Measurements from ENCODE around the gene ZACN.
"Not testable (repeated sequence)": the region's sequence is repeated elsewhere in the genome, so short reads cannot be mapped to it uniquely, and the experiment has no call there.

ZACN gene

GRCh38 chr17:76046064-76046463 is 32.9 kb upstream of the ZACN start:
- Histone ChIP-seq H3K9me3 (replicated peaks; ENCODE audit: low read length) (no peaks in the 10 kb centered on the region), H3K4me2 (ENCODE audit: low read length) (no peak overlapping the region), H3K27me3 (ENCODE audit: control insufficient read depth, insufficient read depth, low read length) (no peaks in the 10 kb centered on the region), H3K9ac (ENCODE audit: low read depth, low read length) (no peak overlapping the region), H3K4me1 (ENCODE audit: control insufficient read depth, insufficient read depth, low read length) (peaks cover 15% of the 10 kb centered on the region), H3K36me3 (ENCODE audit: insufficient read depth, low read length) (peaks cover 90% of the 10 kb centered on the region), H3K4me3 (ENCODE audit: low read length) (no peak overlapping the region)

- H3K4me2 ChIP-seq (ENCODE audit: low read length) = peak overlapping the region; percentile 19
- H3K4me1 ChIP-seq (ENCODE audit: control insufficient read depth, insufficient read depth, low read length) = peaks cover 16% of the 10 kb centered on the region
- H3K4me3 ChIP-seq (ENCODE audit: low read length) = no peak overlapping the region
- no peaks in the 10 kb centered on the region for H3K9me3 ChIP-seq (replicated peaks; ENCODE audit: low read length)
- peaks cover 86% of the 10 kb centered on the region for H3K36me3 ChIP-seq (ENCODE audit: insufficient read depth, low read length)
- no peak overlapping the region for H3K9ac ChIP-seq (ENCODE audit: low read depth, low read length)
- no peaks in the 10 kb centered on the region for H3K27me3 ChIP-seq (ENCODE audit: control insufficient read depth, insufficient read depth, low read length)
Measured at GRCh38 chr17:76048025-76048605, 30.9 kb upstream of the ZACN start.

GRCh38 chr17:76048711-76049110 is 30.3 kb upstream of the ZACN start:
- Histone ChIP-seq H3K9ac (ENCODE audit: low read depth, low read length) (no peak overlapping the region), H3K4me3 (ENCODE audit: low read length) (no peak overlapping the region), H3K27me3 (ENCODE audit: control insufficient read depth, insufficient read depth, low read length) (no peaks in the 10 kb centered on the region), H3K9me3 (replicated peaks; ENCODE audit: low read length) (peaks cover under 1% of the 10 kb centered on the region), H3K4me1 (ENCODE audit: control insufficient read depth, insufficient read depth, low read length) (peaks cover 22% of the 10 kb centered on the region), H3K36me3 (ENCODE audit: insufficient read depth, low read length) (peaks cover 84% of the 10 kb centered on the region), H3K4me2 (ENCODE audit: low read length) (peak overlapping the region; percentile 19)

GRCh38 chr17:76049239-76049638 is 29.7 kb upstream of the ZACN start:
- Histone ChIP-seq H3K4me3 (ENCODE audit: low read length) (no peak overlapping the region), H3K4me1 (ENCODE audit: control insufficient read depth, insufficient read depth, low read length) (peaks cover 27% of the 10 kb centered on the region), H3K27me3 (ENCODE audit: control insufficient read depth, insufficient read depth, low read length) (no peaks in the 10 kb centered on the region), H3K9me3 (replicated peaks; ENCODE audit: low read length) (peaks cover 4% of the 10 kb centered on the region), H3K9ac (ENCODE audit: low read depth, low read length) (no peak overlapping the region), H3K36me3 (ENCODE audit: insufficient read depth, low read length) (peaks cover 84% of the 10 kb centered on the region), H3K4me2 (ENCODE audit: low read length) (no peak overlapping the region)

GRCh38 chr17:76049836-76050537 is 29.0 kb upstream of the ZACN start:
- peaks cover 80% of the 10 kb centered on the region for H3K36me3 ChIP-seq (ENCODE audit: insufficient read depth, low read length)
- H3K4me3 ChIP-seq (ENCODE audit: low read length) = no peak overlapping the region
- no peak overlapping the region for H3K4me2 ChIP-seq (ENCODE audit: low read length)
- no peaks in the 10 kb centered on the region for H3K27me3 ChIP-seq (ENCODE audit: control insufficient read depth, insufficient read depth, low read length)
- H3K4me1 ChIP-seq (ENCODE audit: control insufficient read depth, insufficient read depth, low read length) = peaks cover 27% of the 10 kb centered on the region
- H3K9ac ChIP-seq (ENCODE audit: low read depth, low read length) = no peak overlapping the region
- peaks cover 4% of the 10 kb centered on the region for H3K9me3 ChIP-seq (replicated peaks; ENCODE audit: low read length)

- Histone ChIP-seq H3K27me3 (ENCODE audit: control insufficient read depth, insufficient read depth, low read length) (no peaks in the 10 kb centered on the region), H3K4me1 (ENCODE audit: control insufficient read depth, insufficient read depth, low read length) (peaks cover 27% of the 10 kb centered on the region), H3K36me3 (ENCODE audit: insufficient read depth, low read length) (peaks cover 73% of the 10 kb centered on the region), H3K9me3 (replicated peaks; ENCODE audit: low read length) (peaks cover 4% of the 10 kb centered on the region), H3K4me2 (ENCODE audit: low read length) (no peak overlapping the region), H3K9ac (ENCODE audit: low read depth, low read length) (no peak overlapping the region), H3K4me3 (ENCODE audit: low read length) (no peak overlapping the region)
Measured at GRCh38 chr17:76050538-76051467, 28.2 kb upstream of the ZACN start.

GRCh38 chr17:76051561-76051960 is 27.4 kb upstream of the ZACN start:
- Histone ChIP-seq H3K4me2 (ENCODE audit: low read length) (no peak overlapping the region), H3K9me3 (replicated peaks; ENCODE audit: low read length) (peaks cover 4% of the 10 kb centered on the region), H3K27me3 (ENCODE audit: control insufficient read depth, insufficient read depth, low read length) (no peaks in the 10 kb centered on the region), H3K4me3 (ENCODE audit: low read length) (no peak overlapping the region), H3K9ac (ENCODE audit: low read depth, low read length) (no peak overlapping the region), H3K36me3 (ENCODE audit: insufficient read depth, low read length) (peaks cover 74% of the 10 kb centered on the region), H3K4me1 (ENCODE audit: control insufficient read depth, insufficient read depth, low read length) (peaks cover 27% of the 10 kb centered on the region)

GRCh38 chr17:76053246-76054111 is 25.5 kb upstream of the ZACN start:
- Histone ChIP-seq H3K4me3 (ENCODE audit: low read length) (peak overlapping the region; percentile 38), H3K4me2 (ENCODE audit: low read length) (peak overlapping the region; percentile 23), H3K4me1 (ENCODE audit: control insufficient read depth, insufficient read depth, low read length) (peaks cover 21% of the 10 kb centered on the region), H3K9me3 (replicated peaks; ENCODE audit: low read length) (peaks cover 4% of the 10 kb centered on the region), H3K27me3 (ENCODE audit: control insufficient read depth, insufficient read depth, low read length) (no peaks in the 10 kb centered on the region), H3K9ac (ENCODE audit: low read depth, low read length) (no peak overlapping the region), H3K36me3 (ENCODE audit: insufficient read depth, low read length) (peaks cover 76% of the 10 kb centered on the region)

GRCh38 chr17:76054112-76054476 is 24.9 kb upstream of the ZACN start:
- Histone ChIP-seq H3K9ac (ENCODE audit: low read depth, low read length) (no peak overlapping the region), H3K4me1 (ENCODE audit: control insufficient read depth, insufficient read depth, low read length) (peaks cover 15% of the 10 kb centered on the region), H3K27me3 (ENCODE audit: control insufficient read depth, insufficient read depth, low read length) (no peaks in the 10 kb centered on the region), H3K36me3 (ENCODE audit: insufficient read depth, low read length) (peaks cover 76% of the 10 kb centered on the region), H3K4me3 (ENCODE audit: low read length) (no peak overlapping the region), H3K4me2 (ENCODE audit: low read length) (no peak overlapping the region), H3K9me3 (replicated peaks; ENCODE audit: low read length) (peaks cover 4% of the 10 kb centered on the region)

GRCh38 chr17:76056882-76057281 is 22.1 kb upstream of the ZACN start:
- Histone ChIP-seq H3K9me3 (replicated peaks; ENCODE audit: low read length) (peaks cover 4% of the 10 kb centered on the region), H3K4me3 (ENCODE audit: low read length) (no peak overlapping the region), H3K27me3 (ENCODE audit: control insufficient read depth, insufficient read depth, low read length) (no peaks in the 10 kb centered on the region), H3K9ac (ENCODE audit: low read depth, low read length) (no peak overlapping the region), H3K4me2 (ENCODE audit: low read length) (no peak overlapping the region), H3K36me3 (ENCODE audit: insufficient read depth, low read length) (peaks cover 68% of the 10 kb centered on the region), H3K4me1 (ENCODE audit: control insufficient read depth, insufficient read depth, low read length) (peaks cover 13% of the 10 kb centered on the region)

GRCh38 chr17:76058264-76058663 is 20.7 kb upstream of the ZACN start:
- H3K36me3 ChIP-seq (ENCODE audit: insufficient read depth, low read length) = peaks cover 63% of the 10 kb centered on the region

More at GRCh38 chr17:76058264-76058663, 20.7 kb upstream of the ZACN start:
- not testable (repeated sequence) for H3K4me1 ChIP-seq (ENCODE audit: control insufficient read depth, insufficient read depth, low read length); H3K27me3 ChIP-seq (ENCODE audit: control insufficient read depth, insufficient read depth, low read length); H3K9ac ChIP-seq (ENCODE audit: low read depth, low read length); H3K4me2 ChIP-seq (ENCODE audit: low read length); H3K4me3 ChIP-seq (ENCODE audit: low read length); H3K9me3 ChIP-seq (replicated peaks; ENCODE audit: low read length)
